ENCODE data around the gene GON4L.
"Not testable (repeated sequence)": the region's sequence is repeated elsewhere in the genome, so short reads cannot be mapped to it uniquely, and the experiment has no call there.

GON4L gene

DNA sequence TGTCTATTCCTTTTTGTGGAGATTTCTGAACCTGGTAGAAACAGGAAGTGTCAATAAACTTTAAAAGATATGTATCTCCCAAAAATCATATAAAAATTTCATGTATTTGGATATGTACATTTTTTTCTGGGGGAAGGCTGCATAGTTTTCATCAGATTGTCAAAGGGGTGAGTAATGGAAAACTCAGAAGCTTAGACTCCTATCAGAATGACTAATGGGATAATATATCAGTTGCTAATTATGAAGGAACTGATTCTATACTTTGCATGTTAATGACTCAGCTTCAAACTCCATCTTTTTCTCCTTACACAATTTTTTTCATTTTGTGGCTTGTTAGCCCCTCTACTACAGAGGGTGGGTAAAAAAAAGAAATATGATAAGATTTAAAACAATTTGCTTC is 55.9 kb downstream of the GON4L start:
- H3K27me3 ChIP-seq (ENCODE audit: control insufficient read depth, low read length) = no peaks in the 10 kb centered on the region
- no peaks in the 10 kb centered on the region for H3F3A ChIP-seq (ENCODE audit: control insufficient read depth, insufficient read depth)
- no peaks in the 10 kb centered on the region for H3K79me2 ChIP-seq (ENCODE audit: control insufficient read depth, low read length)
- H3K9me2 ChIP-seq (replicated peaks; ENCODE audit: control insufficient read depth, low read length) = no peaks in the 10 kb centered on the region
- H3K27ac ChIP-seq (ENCODE audit: low read depth, low read length) = no peak overlapping the region
- no peaks in the 10 kb centered on the region for H4K20me1 ChIP-seq (ENCODE audit: control insufficient read depth, insufficient read depth, low read depth, low read length)
- H3K36me3 ChIP-seq (ENCODE audit: control insufficient read depth, low read length) = peaks cover 38% of the 10 kb centered on the region
- no peaks in the 10 kb centered on the region for H3K4me1 ChIP-seq (ENCODE audit: control insufficient read depth, low read length)
- H3K4me3 ChIP-seq (ENCODE audit: low read length) = no peak overlapping the region
- H3K9me3 ChIP-seq (ENCODE audit: control insufficient read depth, insufficient read depth, low read length) = no peaks in the 10 kb centered on the region
- TF ChIP-seq EZH2phosphoT487 (IDR thresholded peaks at IDR 0.05; ENCODE audit: borderline replicate concordance, low read length) = no peak
- TF ChIP-seq, protein P1, sequence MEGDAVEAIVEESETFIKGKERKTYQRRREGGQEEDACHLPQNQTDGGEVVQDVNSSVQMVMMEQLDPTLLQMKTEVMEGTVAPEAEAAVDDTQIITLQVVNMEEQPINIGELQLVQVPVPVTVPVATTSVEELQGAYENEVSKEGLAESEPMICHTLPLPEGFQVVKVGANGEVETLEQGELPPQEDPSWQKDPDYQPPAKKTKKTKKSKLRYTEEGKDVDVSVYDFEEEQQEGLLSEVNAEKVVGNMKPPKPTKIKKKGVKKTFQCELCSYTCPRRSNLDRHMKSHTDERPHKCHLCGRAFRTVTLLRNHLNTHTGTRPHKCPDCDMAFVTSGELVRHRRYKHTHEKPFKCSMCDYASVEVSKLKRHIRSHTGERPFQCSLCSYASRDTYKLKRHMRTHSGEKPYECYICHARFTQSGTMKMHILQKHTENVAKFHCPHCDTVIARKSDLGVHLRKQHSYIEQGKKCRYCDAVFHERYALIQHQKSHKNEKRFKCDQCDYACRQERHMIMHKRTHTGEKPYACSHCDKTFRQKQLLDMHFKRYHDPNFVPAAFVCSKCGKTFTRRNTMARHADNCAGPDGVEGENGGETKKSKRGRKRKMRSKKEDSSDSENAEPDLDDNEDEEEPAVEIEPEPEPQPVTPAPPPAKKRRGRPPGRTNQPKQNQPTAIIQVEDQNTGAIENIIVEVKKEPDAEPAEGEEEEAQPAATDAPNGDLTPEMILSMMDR (IDR thresholded peaks at IDR 0.05; ENCODE audit: low read depth, low read length, poor library complexity, severe bottlenecking) = no peak
- no peak overlapping the region for H3K4me2 ChIP-seq (ENCODE audit: low read length)

DNA sequence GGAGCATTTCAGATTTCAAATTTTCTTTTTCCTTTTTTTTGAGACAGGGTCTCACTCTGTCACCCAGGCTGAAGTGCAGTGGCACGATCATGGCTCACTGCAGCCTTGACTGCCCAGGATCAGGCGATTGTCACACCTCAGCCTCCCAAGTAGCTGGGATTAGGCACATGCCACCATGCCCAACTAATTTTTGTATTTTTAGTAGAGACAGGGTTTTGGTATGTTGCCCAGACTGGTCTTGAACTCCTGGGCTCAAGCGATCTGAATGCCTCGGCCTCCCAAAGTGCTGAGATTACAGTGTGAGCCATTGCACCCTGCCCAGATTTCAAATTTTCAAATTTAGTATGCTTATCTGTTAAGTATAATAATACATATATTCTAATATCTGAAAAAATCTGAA is 61.4 kb downstream of the GON4L start:
- H3K9me2 ChIP-seq (replicated peaks; ENCODE audit: control insufficient read depth, low read length); H3K4me2 ChIP-seq (ENCODE audit: low read length); H3K9me3 ChIP-seq (ENCODE audit: control insufficient read depth, insufficient read depth, low read length); H3F3A ChIP-seq (ENCODE audit: control insufficient read depth, insufficient read depth); H3K79me2 ChIP-seq (ENCODE audit: control insufficient read depth, low read length); H3K27ac ChIP-seq (ENCODE audit: low read depth, low read length); H3K4me1 ChIP-seq (ENCODE audit: control insufficient read depth, low read length); H3K4me3 ChIP-seq (ENCODE audit: low read length); H3K27me3 ChIP-seq (ENCODE audit: control insufficient read depth, low read length); H4K20me1 ChIP-seq (ENCODE audit: control insufficient read depth, insufficient read depth, low read depth, low read length): not testable (repeated sequence)
- peaks cover 44% of the 10 kb centered on the region for H3K36me3 ChIP-seq (ENCODE audit: control insufficient read depth, low read length)

DNA sequence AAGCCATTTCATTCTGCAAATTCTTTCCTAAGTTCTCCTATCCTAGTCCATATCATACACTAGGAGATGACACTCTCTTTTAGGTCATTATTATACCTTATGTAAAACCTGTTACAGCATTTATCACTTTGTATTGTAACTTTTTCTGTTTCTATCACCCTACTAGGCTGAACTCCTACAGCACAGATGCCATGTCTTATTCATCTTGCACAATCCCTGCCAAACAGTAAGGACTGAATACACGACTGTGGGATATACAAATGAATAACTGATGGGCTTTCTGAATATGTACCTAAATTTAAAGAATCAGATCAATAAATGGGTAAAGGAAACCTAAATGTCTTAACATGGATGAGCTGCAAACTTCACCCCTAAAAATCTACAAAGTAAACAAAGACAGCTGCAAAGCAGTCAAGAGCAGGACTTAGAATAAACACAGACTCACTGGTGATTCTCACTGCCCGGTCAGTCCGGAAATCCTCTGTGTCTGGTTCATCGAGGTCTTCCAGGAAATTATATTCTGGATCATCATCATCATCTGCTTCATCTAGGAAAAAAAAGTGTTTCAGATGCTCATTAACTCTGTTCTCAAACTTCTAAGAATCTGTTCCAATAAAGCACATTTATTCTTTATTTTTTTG is 62.3 kb downstream of the GON4L start:
- Histone ChIP-seq H3K9me2 (replicated peaks; ENCODE audit: control insufficient read depth, low read length) (no peaks in the 10 kb centered on the region), H3K36me3 (ENCODE audit: control insufficient read depth, low read length) (peaks cover 42% of the 10 kb centered on the region), H3K79me2 (ENCODE audit: control insufficient read depth, low read length) (no peaks in the 10 kb centered on the region), H3K4me2 (ENCODE audit: low read length) (no peak overlapping the region), H3K4me3 (ENCODE audit: low read length) (no peak overlapping the region), H4K20me1 (ENCODE audit: control insufficient read depth, insufficient read depth, low read depth, low read length) (no peaks in the 10 kb centered on the region), H3K9me3 (ENCODE audit: control insufficient read depth, insufficient read depth, low read length) (no peaks in the 10 kb centered on the region), H3K27ac (ENCODE audit: low read depth, low read length) (no peak overlapping the region), H3F3A (ENCODE audit: control insufficient read depth, insufficient read depth) (no peaks in the 10 kb centered on the region), H3K4me1 (ENCODE audit: control insufficient read depth, low read length) (no peaks in the 10 kb centered on the region), H3K27me3 (ENCODE audit: control insufficient read depth, low read length) (no peaks in the 10 kb centered on the region)
- TF ChIP-seq, protein P1 (IDR thresholded peaks at IDR 0.05; ENCODE audit: low read depth, low read length, poor library complexity, severe bottlenecking) = no peak

DNA sequence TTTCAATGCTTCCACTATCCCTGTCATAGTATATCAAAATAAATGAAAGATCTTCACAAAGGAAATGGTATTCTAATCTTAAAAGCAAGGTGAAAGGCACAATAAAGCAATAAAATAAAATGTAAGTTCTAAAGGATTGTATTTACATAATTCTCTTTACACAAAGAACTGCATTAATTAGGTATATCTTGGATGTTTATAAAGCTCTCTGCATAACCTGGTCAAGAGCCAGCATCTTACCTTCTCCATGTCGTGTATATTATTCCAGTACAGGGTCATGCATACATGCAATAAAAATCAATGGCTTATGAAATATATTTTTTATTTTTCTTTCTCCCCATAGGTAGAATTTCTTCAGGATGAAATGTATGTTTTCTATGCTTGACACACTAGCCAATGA is 63.8 kb downstream of the GON4L start:
- H3K4me3 ChIP-seq (ENCODE audit: low read length) = no peak overlapping the region
- no peaks in the 10 kb centered on the region for H3K9me3 ChIP-seq (ENCODE audit: control insufficient read depth, insufficient read depth, low read length)
- no peaks in the 10 kb centered on the region for H4K20me1 ChIP-seq (ENCODE audit: control insufficient read depth, insufficient read depth, low read depth, low read length)
- no peaks in the 10 kb centered on the region for H3K4me1 ChIP-seq (ENCODE audit: control insufficient read depth, low read length)
- no peaks in the 10 kb centered on the region for H3K79me2 ChIP-seq (ENCODE audit: control insufficient read depth, low read length)
- no peak for TF ChIP-seq EZH2phosphoT487 (IDR thresholded peaks at IDR 0.05; ENCODE audit: borderline replicate concordance, low read length)
- H3K4me2 ChIP-seq (ENCODE audit: low read length) = no peak overlapping the region
- no peak overlapping the region for H3K27ac ChIP-seq (ENCODE audit: low read depth, low read length)
- no peaks in the 10 kb centered on the region for H3F3A ChIP-seq (ENCODE audit: control insufficient read depth, insufficient read depth)
- H3K27me3 ChIP-seq (ENCODE audit: control insufficient read depth, low read length) = no peaks in the 10 kb centered on the region
- no peaks in the 10 kb centered on the region for H3K9me2 ChIP-seq (replicated peaks; ENCODE audit: control insufficient read depth, low read length)
- peaks cover 30% of the 10 kb centered on the region for H3K36me3 ChIP-seq (ENCODE audit: control insufficient read depth, low read length)
